IMR-90 (cell line): ENCODE measurements around the gene TMPRSS3. TPM values are rescaled to one million over a fixed set of nuclear protein-coding genes. Genes with fewer than 3 reads are reported as not detected.

Source experiments
- ATAC-seq: fragments of 200-7000 bp; cut with Tn5 transposase; 2 replicates; pipeline ENCODE4 v1.9.1; 2020; ENCODE audit warnings: low read depth, mild to moderate bottlenecking, moderate library complexity
- BruUV-seq: library from RNA; stranded (reverse); fragments of 400-500 nt; replicated peaks from 2 replicates; lab custom pipeline; 2021; lab: Mats Ljungman, UMichigan
- CTCF ChIA-PET: fragments of 300-600 bp; formaldehyde crosslinking; extraction: SDS; loops from one replicate; lab custom pipeline; 2021; ENCODE audit warnings: antibody characterized with exemption; lab: Yijun Ruan, JAX
- POLR2A ChIA-PET: fragments of 300-600 bp; sonication (Branson Sonifier 250); formaldehyde crosslinking; loops from one replicate; lab custom pipeline; 2022; ENCODE audit warnings: antibody characterized with exemption; ENCODE audit not compliant: unreplicated experiment; lab: Charles Lee
- DNase-seq: peaks from one replicate; pipeline ENCODE4 v3.0.0; 2013
- H2AFZ ChIP-seq: replicated peaks from 2 replicates; pipeline ENCODE3; 2013; ENCODE audit warnings: low read length, mild to moderate bottlenecking; ENCODE audit not compliant: poor library complexity
- H2AK5ac ChIP-seq: 2 replicates; pipeline ENCODE4 v1.6.1; 2013; ENCODE audit warnings: low read depth, low read length, inconsistent platforms
- H2AK9ac ChIP-seq: replicated peaks from 2 replicates; pipeline ENCODE3; 2013; ENCODE audit warnings: mild to moderate bottlenecking, low read depth, low read length, moderate library complexity; ENCODE audit not compliant: poor library complexity
- H2BK120ac ChIP-seq: 2 replicates; pipeline ENCODE4 v1.6.1; 2013; ENCODE audit warnings: low read depth, low read length, inconsistent platforms
- H2BK15ac ChIP-seq: 3 replicates; pipeline ENCODE4 v1.6.1; 2013; ENCODE audit warnings: low read depth, low read length, inconsistent platforms
- H2BK20ac ChIP-seq: 2 replicates; pipeline ENCODE4 v1.6.1; 2013; ENCODE audit warnings: low read depth, mild to moderate bottlenecking, inconsistent platforms, low read length, moderate library complexity
- H2BK5ac ChIP-seq: 2 replicates; pipeline ENCODE4 v1.6.1; 2013; ENCODE audit warnings: mild to moderate bottlenecking, low read depth, low read length, inconsistent platforms; ENCODE audit not compliant: poor library complexity, severe bottlenecking
- H3K14ac ChIP-seq: replicated peaks from 2 replicates; pipeline ENCODE4 v1.6.1; 2013; ENCODE audit warnings: low read depth, low read length, inconsistent platforms
- H3K18ac ChIP-seq: 2 replicates; pipeline ENCODE4 v1.6.1; 2013; ENCODE audit warnings: low read depth, low read length, control low read depth
- H3K23ac ChIP-seq: 2 replicates; pipeline ENCODE4 v1.6.1; 2013; ENCODE audit warnings: low read depth, low read length, inconsistent platforms
- H3K27ac ChIP-seq: 2 replicates; pipeline ENCODE4 v1.5.1; 2013; ENCODE audit warnings: mild to moderate bottlenecking, control low read depth, low read length; ENCODE audit not compliant: insufficient read depth
- H3K27me3 ChIP-seq: 2 replicates; pipeline ENCODE4 v1.6.1; 2013; ENCODE audit warnings: low read length; ENCODE audit not compliant: control insufficient read depth, insufficient read depth
- H3K36me3 ChIP-seq: 2 replicates; pipeline ENCODE4 v1.6.1; 2013; ENCODE audit warnings: low read length, mixed read lengths; ENCODE audit not compliant: control insufficient read depth, insufficient read depth
- H3K4ac ChIP-seq: 2 replicates; pipeline ENCODE4 v1.6.1; 2013; ENCODE audit warnings: low read depth, low read length, inconsistent platforms
- H3K4me1 ChIP-seq: 2 replicates; pipeline ENCODE4 v1.6.1; 2013; ENCODE audit warnings: low read length, mixed read lengths; ENCODE audit not compliant: control insufficient read depth, insufficient read depth
- H3K4me2 ChIP-seq: 2 replicates; pipeline ENCODE4 v1.6.1; 2013; ENCODE audit warnings: low read depth, mild to moderate bottlenecking, control low read depth, low read length, moderate library complexity
- H3K4me3 ChIP-seq: 2 replicates; pipeline ENCODE4 v1.5.1; 2013; ENCODE audit warnings: low read depth, mild to moderate bottlenecking, control low read depth, low read length, moderate library complexity; ENCODE audit not compliant: insufficient read depth
- H3K56ac ChIP-seq: 2 replicates; pipeline ENCODE4 v1.6.1; 2013; ENCODE audit warnings: low read length, inconsistent platforms; ENCODE audit not compliant: insufficient read depth; ENCODE audit errors: extremely low read depth
- H3K79me1 ChIP-seq, 2 experiments: 2 replicates each; pipeline ENCODE4 v1.6.1; 2013; ENCODE audit warnings: low read length in 2 of 2, inconsistent platforms in 1 of 2, low read depth in 1 of 2
- H3K9ac ChIP-seq: 2 replicates; pipeline ENCODE4 v1.6.1; 2013; ENCODE audit warnings: low read depth, low read length, control low read depth
- H3K9me1 ChIP-seq: 2 replicates; pipeline ENCODE4 v1.6.1; 2013; ENCODE audit warnings: low read length, inconsistent platforms; ENCODE audit not compliant: insufficient read depth
- H3K9me3 ChIP-seq: 2 replicates; pipeline ENCODE4 v1.6.1; 2013; ENCODE audit warnings: low read length; ENCODE audit not compliant: control insufficient read depth, insufficient read depth
- H4K20me1 ChIP-seq: 2 replicates; pipeline ENCODE4 v1.6.1; 2013; ENCODE audit warnings: low read length, inconsistent platforms; ENCODE audit not compliant: insufficient read depth
- H4K5ac ChIP-seq: 2 replicates; pipeline ENCODE4 v1.6.1; 2013; ENCODE audit warnings: mild to moderate bottlenecking, low read depth, low read length, control low read depth
- H4K8ac ChIP-seq, 2 experiments: 2 replicates each; pipeline ENCODE4 v1.6.1; 2013; ENCODE audit warnings: low read depth in 2 of 2, low read length in 2 of 2, control low read depth in 1 of 2, inconsistent platforms in 1 of 2
- H4K91ac ChIP-seq: 2 replicates; pipeline ENCODE4 v1.6.1; 2013; ENCODE audit warnings: low read depth, low read length, inconsistent platforms; ENCODE audit not compliant: insufficient read depth
- BHLHE40 ChIP-seq: fragments of 150-350 bp; IDR thresholded peaks from 2 replicates; pipeline ENCODE4 v1.6.1; 2016; ENCODE audit warnings: mild to moderate bottlenecking, low read depth, low read length
- CEBPB ChIP-seq: IDR thresholded peaks from 2 replicates; pipeline ENCODE4 v1.6.1; 2012; ENCODE audit warnings: low read depth, low read length, improper control_type of control experiment
- CHD1 ChIP-seq: IDR thresholded peaks from 2 replicates; pipeline ENCODE4 v1.6.1; 2012; ENCODE audit warnings: low read depth, low read length, improper control_type of control experiment
- CTCF ChIP-seq: conservative IDR thresholded peaks from 2 replicates; pipeline ENCODE4 v1.5.1; 2012; ENCODE audit warnings: mild to moderate bottlenecking, low read depth, low read length, improper control_type of control experiment
- FOS ChIP-seq: fragments of 150-350 bp; IDR thresholded peaks from 2 replicates; pipeline ENCODE4 v1.6.1; 2016; ENCODE audit warnings: low read depth, low read length
- MAFK ChIP-seq: IDR thresholded peaks from 2 replicates; pipeline ENCODE4 v1.6.1; 2012; ENCODE audit warnings: low read depth, low read length, improper control_type of control experiment
- MAZ ChIP-seq: IDR thresholded peaks from 2 replicates; pipeline ENCODE4 v1.6.1; 2012; ENCODE audit warnings: low read depth, mild to moderate bottlenecking, low read length, improper control_type of control experiment, moderate library complexity, borderline replicate concordance
- MXI1 ChIP-seq: IDR thresholded peaks from 2 replicates; pipeline ENCODE4 v1.6.1; 2012; ENCODE audit warnings: low read depth, mild to moderate bottlenecking, low read length, moderate library complexity, borderline replicate concordance
- NFE2L2 ChIP-seq: fragments of 150-350 bp; IDR thresholded peaks from 2 replicates; pipeline ENCODE4 v1.6.1; 2016; ENCODE audit warnings: low read depth, mild to moderate bottlenecking, low read length
- POLR2A ChIP-seq: IDR thresholded peaks from 2 replicates; pipeline ENCODE4 v1.6.1; 2012; ENCODE audit warnings: mild to moderate bottlenecking, low read depth, low read length
- RAD21 ChIP-seq: IDR thresholded peaks from 2 replicates; pipeline ENCODE4 v1.6.1; 2012; ENCODE audit warnings: low read length, improper control_type of control experiment
- RCOR1 ChIP-seq: IDR thresholded peaks from 2 replicates; pipeline ENCODE4 v1.6.1; 2012; ENCODE audit warnings: mild to moderate bottlenecking, low read length, improper control_type of control experiment; ENCODE audit not compliant: insufficient replicate concordance
- RFX5 ChIP-seq: IDR thresholded peaks from 2 replicates; pipeline ENCODE4 v1.8.0; 2012; ENCODE audit warnings: low read depth, mild to moderate bottlenecking, low read length, moderate library complexity
- SMC3 ChIP-seq: fragments of 150-350 bp; IDR thresholded peaks from 2 replicates; pipeline ENCODE4 v1.6.1; 2016; ENCODE audit warnings: low read depth, mild to moderate bottlenecking, antibody characterized with exemption, low read length, moderate library complexity
- WGBS, 2 experiments: methylation state at CpG; one replicate each; pipeline versions ENCODE4 v1.1.5 to v1.1.7; 2013; ENCODE audit warnings: missing lambda C conversion rate in 2 of 2; ENCODE audit not compliant: insufficient read length in 1 of 2; ENCODE audit errors: extremely low coverage in 2 of 2; 5-methylcytosine and 5-hydroxymethylcytosine counted together
- dilution Hi-C: fragments of 300-500 bp; cut with HindIII; formaldehyde crosslinking; loops from one replicate; pipeline ENCODE4 v1.14.3; 2018; ENCODE audit warnings: low sequenced_read_pairs; ENCODE audit not compliant: unreplicated experiment
- in situ Hi-C: fragments of 300-500 bp; cut with MboI; formaldehyde crosslinking; loops from 3 replicates; pipeline ENCODE4 v1.14.3; 2019; ENCODE audit warnings: low sequenced_read_pairs, inconsistent platforms, mixed read lengths
- intact Hi-C: fragments of 100-400 bp; cut with micrococcal nuclease; formaldehyde crosslinking; loops from 2 replicates; pipeline ENCODE4 v1.10.0; 2022
- polyA plus RNA-seq, 3 experiments: library from polyadenylated mRNA; depleted of rRNA; stranded (reverse); fragments of >200 nt; gene quantifications; 2 replicates each; pipeline ENCODE4 v1.2.3, GENCODE V29; 2012; ENCODE audit warnings: low replicate concordance in 1 of 3
- total RNA-seq: library from RNA; depleted of rRNA; stranded (reverse); fragments of >200 nt; gene quantifications from 2 replicates; pipeline ENCODE4 v1.2.3, GENCODE V29; 2012

The TMPRSS3 gene
- total and polyA plus RNA-seq, 2 of the 4 experiments (the other 2 are of a cell fraction): not detected

DNA sequence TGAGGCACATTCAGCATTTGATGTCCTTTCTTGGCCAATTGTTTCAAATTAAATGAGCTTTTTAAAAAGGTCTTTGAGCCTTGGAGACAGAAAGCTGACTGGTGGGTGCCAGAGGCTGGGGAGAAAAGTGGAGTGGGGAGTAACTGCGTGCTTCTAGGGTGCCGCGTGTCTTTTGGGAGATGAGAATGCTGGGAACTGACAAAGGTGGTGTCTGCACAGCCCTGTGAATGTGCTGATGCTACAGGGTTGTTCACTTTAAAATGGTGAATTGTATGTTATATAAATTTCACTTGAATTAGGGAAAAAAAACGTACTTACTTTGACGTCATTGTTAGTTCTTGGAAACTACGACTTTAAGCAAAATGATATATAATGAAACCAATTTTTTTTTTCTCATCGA is 21.4 kb downstream of the TMPRSS3 start:
- no peak for TF ChIP-seq BHLHE40
- TF ChIP-seq RFX5: no peak
- no peak for TF ChIP-seq MAFK
- no peak for TF ChIP-seq MXI1
- no peak for TF ChIP-seq CHD1
- no peak for TF ChIP-seq RAD21
- no peak for TF ChIP-seq FOS
- TF ChIP-seq CEBPB: no peak
- TF ChIP-seq MAZ: no peak
- TF ChIP-seq SMC3: no peak
- no peak for TF ChIP-seq CTCF
- no peak for TF ChIP-seq RCOR1
- no peak for TF ChIP-seq NFE2L2
- no peak for TF ChIP-seq POLR2A
- Histone ChIP-seq H2BK15ac (no peak overlapping the region), H4K5ac (no peak overlapping the region), H3K9me3 (no peaks in the 10 kb centered on the region), H2AK5ac (no peak overlapping the region), H3K9me1 (no peaks in the 10 kb centered on the region), H3K4me1 (no peaks in the 10 kb centered on the region), H3K56ac (no peak overlapping the region), H3K4ac (no peak overlapping the region), H3K23ac (no peak overlapping the region), H4K91ac (no peak overlapping the region), H3K4me3 (no peak overlapping the region), H2BK20ac (no peak overlapping the region), H3K27ac (no peak overlapping the region), H4K8ac (no peak overlapping the region), H3K4me2 (no peak overlapping the region), H2BK5ac (no peak overlapping the region), H2AFZ (no peak overlapping the region), H3K36me3 (no peaks in the 10 kb centered on the region), H2BK120ac (no peak overlapping the region), H3K9ac (no peak overlapping the region), H3K18ac (no peak overlapping the region), H2AK9ac (no peak overlapping the region), H3K79me1 (no peaks in the 10 kb centered on the region), H3K27me3 (peaks cover 26% of the 10 kb centered on the region; the same call in 1 of the 2 replicates), H4K20me1 (no peaks in the 10 kb centered on the region), H3K14ac (no peak overlapping the region)
- dilution Hi-C loops: no loop called here
- intact Hi-C loops: no loop called here
- no peak for DNase-seq
- no peak for ATAC-seq
- POLR2A ChIA-PET: no interaction called here
- no TSS peak for BruUV-seq
- WGBS, 2 experiments: 100% methylated on average over 3 of the region's 7 CpGs; no CpG with 5 or more reads in 1 of the 2 experiments
- in situ Hi-C loops: no loop called here
- CTCF ChIA-PET: no interaction called here
